Fibroblast of pulmonary artery (primary cell): Measurements from ENCODE around the gene PRDM12.

Experiments used
- DNase-seq: peaks from one replicate; pipeline ENCODE4 v3.0.0-alpha.2; 2010; ENCODE audit warnings: low read depth
- H3K4me3 ChIP-seq: replicated peaks from 2 replicates; pipeline ENCODE4 v1.5.1; 2011; ENCODE audit warnings: low read depth, mild to moderate bottlenecking, control low read depth, low read length, moderate library complexity
- CTCF ChIP-seq: IDR thresholded peaks from 2 replicates; pipeline ENCODE4 v1.5.1; 2011; ENCODE audit warnings: mild to moderate bottlenecking, control low read depth, low read length, inconsistent platforms; ENCODE audit errors: missing control alignments

Gene PRDM12

GRCh38 chr9:130660683-130661450 lies 3.5 kb upstream of the PRDM12 start:
- H3K4me3 ChIP-seq = peak overlapping the region; percentile 10
- no peak for TF ChIP-seq CTCF
- DNase-seq = no peak

- no peak for TF ChIP-seq CTCF
- DNase-seq = no peak
- no peak overlapping the region for H3K4me3 ChIP-seq
Observed at GRCh38 chr9:130661451-130662098, 2.8 kb upstream of the PRDM12 start.

GRCh38 chr9:130662099-130662969 lies 2.1 kb upstream of the PRDM12 start:
- no peak for DNase-seq
- H3K4me3 ChIP-seq = no peak overlapping the region
- no peak for TF ChIP-seq CTCF

GRCh38 chr9:130662970-130663257 lies 1.5 kb upstream of the PRDM12 start:
- TF ChIP-seq CTCF = no peak
- no peak overlapping the region for H3K4me3 ChIP-seq
- DNase-seq = no peak

- no peak for DNase-seq
- TF ChIP-seq CTCF = no peak
- no peak overlapping the region for H3K4me3 ChIP-seq
Observed at GRCh38 chr9:130663258-130663976, 977 bp upstream of the PRDM12 start.

- TF ChIP-seq CTCF = no peak
- no peak for DNase-seq
- H3K4me3 ChIP-seq = no peak overlapping the region
Observed at GRCh38 chr9:130663977-130664250, 480 bp upstream of the PRDM12 start.
